ENCODE data around the gene L3MBTL4. TPM values are rescaled to one million over a fixed set of nuclear protein-coding genes. Genes with fewer than 3 reads are reported as not detected.

L3MBTL4 gene
- total and polyA plus RNA-seq, 2 experiments from 2014 or later = 4.1 to 14.1 TPM

DNA sequence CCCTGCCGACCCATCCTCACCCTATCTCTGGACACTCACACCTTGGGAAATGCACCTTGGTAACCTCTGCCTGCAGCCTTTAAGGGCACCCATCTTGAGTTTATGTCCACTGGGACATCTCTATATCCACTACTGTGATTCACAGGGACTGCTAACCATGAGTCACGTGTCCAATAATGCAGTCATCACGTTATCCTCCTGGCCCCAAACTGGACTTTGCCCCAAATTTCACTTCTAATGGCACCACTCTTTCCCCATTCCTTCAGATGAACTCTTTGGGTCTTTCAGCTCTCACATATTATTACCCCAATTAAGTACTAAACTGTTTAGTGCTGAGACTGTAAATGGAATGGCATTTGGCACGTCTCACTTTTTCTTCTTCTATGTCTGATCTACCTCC lies 448.2 kb downstream of the L3MBTL4 start:
- H3K9me3 ChIP-seq (ENCODE audit: low read depth) = no peaks in the 10 kb centered on the region
- no peak overlapping the region for H2AFZ ChIP-seq
- H3K79me2 ChIP-seq = no peaks in the 10 kb centered on the region
- TF ChIP-seq EZH2 (IDR thresholded peaks at IDR 0.05; ENCODE audit: borderline replicate concordance) = no peak
- TF ChIP-seq, protein P1, sequence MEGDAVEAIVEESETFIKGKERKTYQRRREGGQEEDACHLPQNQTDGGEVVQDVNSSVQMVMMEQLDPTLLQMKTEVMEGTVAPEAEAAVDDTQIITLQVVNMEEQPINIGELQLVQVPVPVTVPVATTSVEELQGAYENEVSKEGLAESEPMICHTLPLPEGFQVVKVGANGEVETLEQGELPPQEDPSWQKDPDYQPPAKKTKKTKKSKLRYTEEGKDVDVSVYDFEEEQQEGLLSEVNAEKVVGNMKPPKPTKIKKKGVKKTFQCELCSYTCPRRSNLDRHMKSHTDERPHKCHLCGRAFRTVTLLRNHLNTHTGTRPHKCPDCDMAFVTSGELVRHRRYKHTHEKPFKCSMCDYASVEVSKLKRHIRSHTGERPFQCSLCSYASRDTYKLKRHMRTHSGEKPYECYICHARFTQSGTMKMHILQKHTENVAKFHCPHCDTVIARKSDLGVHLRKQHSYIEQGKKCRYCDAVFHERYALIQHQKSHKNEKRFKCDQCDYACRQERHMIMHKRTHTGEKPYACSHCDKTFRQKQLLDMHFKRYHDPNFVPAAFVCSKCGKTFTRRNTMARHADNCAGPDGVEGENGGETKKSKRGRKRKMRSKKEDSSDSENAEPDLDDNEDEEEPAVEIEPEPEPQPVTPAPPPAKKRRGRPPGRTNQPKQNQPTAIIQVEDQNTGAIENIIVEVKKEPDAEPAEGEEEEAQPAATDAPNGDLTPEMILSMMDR (IDR thresholded peaks at IDR 0.05; ENCODE audit: poor library complexity) = no peak
- no peak for TF ChIP-seq EZH2phosphoT487 (IDR thresholded peaks at IDR 0.05; ENCODE audit: low read depth, severe bottlenecking, unreplicated experiment)
- no peaks in the 10 kb centered on the region for H3K36me3 ChIP-seq (replicated peaks; ENCODE audit: insufficient read depth, low read depth)
- peak; percentile 75 for DNase-seq (ENCODE audit: low spot score)
- WGBS (ENCODE audit: low lambda C conversion rate, missing lambda C conversion rate) = 71% methylated on average over 4 of the region's 4 CpGs
- no peaks in the 10 kb centered on the region for H3K9me2 ChIP-seq (replicated peaks; ENCODE audit: insufficient read depth)
- no peaks in the 10 kb centered on the region for H3K27me3 ChIP-seq
- H3K4me3 ChIP-seq = no peak overlapping the region
- no peaks in the 10 kb centered on the region for H4K20me1 ChIP-seq (ENCODE audit: insufficient read depth, poor library complexity, severe bottlenecking)
- H3K27ac ChIP-seq = peak overlapping the region; percentile 60
- H3K4me2 ChIP-seq = no peak overlapping the region
- H3K4me1 ChIP-seq (ENCODE audit: insufficient read depth) = peaks cover 29% of the 10 kb centered on the region

- no peaks in the 10 kb centered on the region for H3K9me2 ChIP-seq (replicated peaks; ENCODE audit: insufficient read depth)
- peaks cover 21% of the 10 kb centered on the region for H3K4me1 ChIP-seq (ENCODE audit: insufficient read depth)
- no peak overlapping the region for H3K27ac ChIP-seq
- 57% methylated on average over 2 of the region's 2 CpGs for WGBS (ENCODE audit: low lambda C conversion rate, missing lambda C conversion rate)
- TF ChIP-seq, protein P1 (IDR thresholded peaks at IDR 0.05; ENCODE audit: poor library complexity) = no peak
- no peak for TF ChIP-seq EZH2 (IDR thresholded peaks at IDR 0.05; ENCODE audit: borderline replicate concordance)
- no peak for TF ChIP-seq EZH2phosphoT487 (IDR thresholded peaks at IDR 0.05; ENCODE audit: low read depth, severe bottlenecking, unreplicated experiment)
- no peak overlapping the region for H3K4me3 ChIP-seq
- H3K36me3 ChIP-seq (replicated peaks; ENCODE audit: insufficient read depth, low read depth) = no peaks in the 10 kb centered on the region
- no peaks in the 10 kb centered on the region for H3K27me3 ChIP-seq
- H3K4me2 ChIP-seq = no peak overlapping the region
- H3K79me2 ChIP-seq = no peaks in the 10 kb centered on the region
- no peaks in the 10 kb centered on the region for H4K20me1 ChIP-seq (ENCODE audit: insufficient read depth, poor library complexity, severe bottlenecking)
- no peaks in the 10 kb centered on the region for H3K9me3 ChIP-seq (ENCODE audit: low read depth)
- DNase-seq (ENCODE audit: low spot score) = no peak
- H2AFZ ChIP-seq = no peak overlapping the region
These were observed 449.7 kb downstream of the L3MBTL4 start for GRCh38 chr18:5964996-5965395.

DNA sequence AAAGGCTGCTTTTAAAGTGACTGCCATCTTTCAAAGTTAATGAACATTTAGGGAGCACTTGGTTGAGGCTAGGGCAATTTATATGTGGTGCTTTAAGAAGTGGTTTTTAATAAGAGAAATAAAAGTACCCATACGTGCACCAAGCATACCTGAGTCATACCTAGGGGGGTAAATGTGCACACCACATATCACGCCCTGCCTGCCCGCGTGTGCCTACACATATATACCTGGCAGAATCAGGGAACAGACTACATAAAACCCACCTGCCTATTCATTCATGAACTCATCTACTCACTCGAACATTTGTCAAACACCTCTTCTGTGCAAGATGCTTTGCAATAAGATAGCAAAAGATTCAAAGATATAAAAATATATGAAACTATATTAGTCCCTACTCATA lies 450.1 kb downstream of the L3MBTL4 start:
- H3K4me1 ChIP-seq (ENCODE audit: insufficient read depth) = peaks cover 17% of the 10 kb centered on the region
- H3K9me2 ChIP-seq (replicated peaks; ENCODE audit: insufficient read depth) = no peaks in the 10 kb centered on the region
- H3K27me3 ChIP-seq = no peaks in the 10 kb centered on the region
- no peaks in the 10 kb centered on the region for H3K9me3 ChIP-seq (ENCODE audit: low read depth)
- no peak overlapping the region for H3K4me2 ChIP-seq
- TF ChIP-seq EZH2phosphoT487 (IDR thresholded peaks at IDR 0.05; ENCODE audit: low read depth, severe bottlenecking, unreplicated experiment) (no peak), EZH2 (IDR thresholded peaks at IDR 0.05; ENCODE audit: borderline replicate concordance) (no peak)
- TF ChIP-seq, protein P1 (IDR thresholded peaks at IDR 0.05; ENCODE audit: poor library complexity) = no peak
- no peak overlapping the region for H3K4me3 ChIP-seq
- no peaks in the 10 kb centered on the region for H3K36me3 ChIP-seq (replicated peaks; ENCODE audit: insufficient read depth, low read depth)
- no peak for DNase-seq (ENCODE audit: low spot score)
- H2AFZ ChIP-seq = no peak overlapping the region
- H3K27ac ChIP-seq = no peak overlapping the region
- no peaks in the 10 kb centered on the region for H4K20me1 ChIP-seq (ENCODE audit: insufficient read depth, poor library complexity, severe bottlenecking)
- WGBS (ENCODE audit: low lambda C conversion rate, missing lambda C conversion rate) = 95% methylated on average over 5 of the region's 5 CpGs
- no peaks in the 10 kb centered on the region for H3K79me2 ChIP-seq

GRCh38 chr18:5964108-5964507 lies 450.6 kb downstream of the L3MBTL4 start:
- Histone ChIP-seq H3K4me3 (no peak overlapping the region), H3K27ac (no peak overlapping the region), H4K20me1 (ENCODE audit: insufficient read depth, poor library complexity, severe bottlenecking) (no peaks in the 10 kb centered on the region), H3K4me1 (ENCODE audit: insufficient read depth) (peaks cover 12% of the 10 kb centered on the region), H3K4me2 (no peak overlapping the region), H3K36me3 (replicated peaks; ENCODE audit: insufficient read depth, low read depth) (no peaks in the 10 kb centered on the region), H3K9me3 (ENCODE audit: low read depth) (no peaks in the 10 kb centered on the region), H3K79me2 (no peaks in the 10 kb centered on the region), H2AFZ (no peak overlapping the region), H3K27me3 (no peaks in the 10 kb centered on the region), H3K9me2 (replicated peaks; ENCODE audit: insufficient read depth) (no peaks in the 10 kb centered on the region)
- no peak for DNase-seq (ENCODE audit: low spot score)
- WGBS (ENCODE audit: low lambda C conversion rate, missing lambda C conversion rate) = 83% methylated on average over 8 of the region's 8 CpGs
- TF ChIP-seq, protein P1 (IDR thresholded peaks at IDR 0.05; ENCODE audit: poor library complexity) = no peak
- no peak for TF ChIP-seq EZH2phosphoT487 (IDR thresholded peaks at IDR 0.05; ENCODE audit: low read depth, severe bottlenecking, unreplicated experiment)
- TF ChIP-seq EZH2 (IDR thresholded peaks at IDR 0.05; ENCODE audit: borderline replicate concordance) = no peak

Data from hepatocyte (in vitro differentiated cells).